ENCODE measurements around the gene NR5A1. TPM values are rescaled to one million over a fixed set of nuclear protein-coding genes. Genes with fewer than 3 reads are reported as not detected.

Gene NR5A1
- total RNA-seq, 1 donor from 2014 or later, result 1.2 TPM

DNA sequence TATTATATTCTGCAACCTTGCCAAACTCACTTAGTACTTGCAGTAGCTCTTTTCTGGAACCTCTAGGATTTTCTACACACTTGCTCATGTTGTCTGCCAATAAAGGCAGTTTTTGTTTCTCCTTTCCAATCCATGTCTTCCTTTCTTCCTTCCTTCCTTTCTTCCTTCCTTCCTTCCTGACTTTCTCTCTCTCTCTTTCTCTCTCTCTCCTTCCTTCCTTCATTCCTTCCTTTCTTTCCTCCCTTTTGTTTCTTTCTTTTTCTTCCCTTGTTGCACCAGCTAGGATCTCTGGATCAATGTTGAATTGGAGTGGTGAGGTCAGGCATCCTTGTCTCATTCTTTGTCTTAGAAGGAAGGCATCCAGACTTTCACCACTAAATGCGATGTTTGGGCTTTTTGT is 44.5 kb downstream of the NR5A1 start:
- Histone ChIP-seq H3K9me3 (no peaks in the 10 kb centered on the region), H3K4me1 (no peaks in the 10 kb centered on the region), H3K27me3 (no peaks in the 10 kb centered on the region), H3K4me3 (no peak overlapping the region), H3K27ac (no peak overlapping the region), H3K36me3 (no peaks in the 10 kb centered on the region)
- intact Hi-C loops (cut with DNase I), result no loop called here
- no peak for TF ChIP-seq POLR2A (IDR thresholded peaks at IDR 0.05)
- no peak for TF ChIP-seq POLR2AphosphoS5 (IDR thresholded peaks at IDR 0.05; ENCODE audit: insufficient read depth in 1 of 2, low read depth in 1 of 2)
- TF ChIP-seq, protein P1, sequence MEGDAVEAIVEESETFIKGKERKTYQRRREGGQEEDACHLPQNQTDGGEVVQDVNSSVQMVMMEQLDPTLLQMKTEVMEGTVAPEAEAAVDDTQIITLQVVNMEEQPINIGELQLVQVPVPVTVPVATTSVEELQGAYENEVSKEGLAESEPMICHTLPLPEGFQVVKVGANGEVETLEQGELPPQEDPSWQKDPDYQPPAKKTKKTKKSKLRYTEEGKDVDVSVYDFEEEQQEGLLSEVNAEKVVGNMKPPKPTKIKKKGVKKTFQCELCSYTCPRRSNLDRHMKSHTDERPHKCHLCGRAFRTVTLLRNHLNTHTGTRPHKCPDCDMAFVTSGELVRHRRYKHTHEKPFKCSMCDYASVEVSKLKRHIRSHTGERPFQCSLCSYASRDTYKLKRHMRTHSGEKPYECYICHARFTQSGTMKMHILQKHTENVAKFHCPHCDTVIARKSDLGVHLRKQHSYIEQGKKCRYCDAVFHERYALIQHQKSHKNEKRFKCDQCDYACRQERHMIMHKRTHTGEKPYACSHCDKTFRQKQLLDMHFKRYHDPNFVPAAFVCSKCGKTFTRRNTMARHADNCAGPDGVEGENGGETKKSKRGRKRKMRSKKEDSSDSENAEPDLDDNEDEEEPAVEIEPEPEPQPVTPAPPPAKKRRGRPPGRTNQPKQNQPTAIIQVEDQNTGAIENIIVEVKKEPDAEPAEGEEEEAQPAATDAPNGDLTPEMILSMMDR (IDR thresholded peaks at IDR 0.05), result no peak
- DNase-seq (ENCODE audit: extremely low spot score in 2 of 2), result no peak

DNA sequence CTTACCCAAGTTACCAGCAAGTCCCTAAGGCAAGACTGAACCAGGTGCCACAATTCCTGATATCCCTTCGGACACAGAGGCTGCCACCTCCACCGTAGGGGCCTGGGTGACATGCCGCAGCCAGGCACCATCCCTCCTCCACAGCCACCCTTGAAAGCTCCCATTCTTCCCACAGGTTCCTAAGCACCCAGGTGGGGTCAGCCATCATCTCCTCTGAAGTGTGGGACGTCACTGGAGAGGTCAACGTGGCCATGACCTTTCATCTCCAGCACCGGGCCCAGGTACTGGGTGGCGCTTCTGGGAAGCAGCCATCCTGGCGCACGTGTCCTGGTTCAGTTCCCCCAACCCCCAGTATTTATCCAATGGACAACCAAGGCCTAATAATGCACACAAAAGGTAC is 48.8 kb downstream of the NR5A1 start:
- DNase-seq (ENCODE audit: extremely low spot score in 2 of 2), result no peak
- H3K9me3 ChIP-seq, result no peaks in the 10 kb centered on the region
- H3K4me1 ChIP-seq, result peaks cover 3% of the 10 kb centered on the region
- intact Hi-C loops (cut with DNase I), result no loop called here
- no peak overlapping the region for H3K27ac ChIP-seq
- no peak for TF ChIP-seq POLR2AphosphoS5 (IDR thresholded peaks at IDR 0.05; ENCODE audit: insufficient read depth in 1 of 2, low read depth in 1 of 2)
- TF ChIP-seq, protein P1 (IDR thresholded peaks at IDR 0.05), result no peak
- TF ChIP-seq POLR2A (IDR thresholded peaks at IDR 0.05), result no peak
- no peak overlapping the region for H3K4me3 ChIP-seq
- H3K27me3 ChIP-seq, result no peaks in the 10 kb centered on the region
- H3K36me3 ChIP-seq, result no peaks in the 10 kb centered on the region

DNA sequence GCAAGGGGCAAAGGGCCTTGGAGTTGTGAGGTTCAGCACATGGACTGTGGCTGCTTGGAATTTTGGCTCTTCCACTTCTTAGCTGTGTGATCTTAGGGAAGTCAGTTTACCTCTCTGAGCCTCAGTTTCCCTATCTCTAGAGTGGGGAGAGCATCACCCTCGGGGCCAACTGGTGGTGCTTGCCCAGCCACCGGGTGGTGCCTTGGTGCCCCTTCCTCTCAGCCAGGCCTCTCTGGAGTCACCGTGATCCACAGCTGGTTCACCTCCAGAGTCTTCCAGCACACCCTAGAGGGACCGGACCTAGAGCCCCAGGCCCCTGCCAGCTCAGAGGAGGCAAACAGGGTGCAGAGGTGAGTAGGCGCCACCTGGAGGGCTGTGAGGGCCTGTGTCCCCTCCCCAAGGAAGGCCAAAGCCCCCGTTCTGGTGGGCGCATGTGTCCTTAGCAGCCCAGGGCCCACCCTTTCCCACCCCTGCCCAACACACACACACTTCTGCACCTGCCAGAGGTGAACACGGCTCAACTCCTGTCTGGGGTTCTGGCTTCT is 49.2 kb downstream of the NR5A1 start:
- no peak overlapping the region for H3K4me3 ChIP-seq
- TF ChIP-seq, protein P1 (IDR thresholded peaks at IDR 0.05), result no peak
- TF ChIP-seq POLR2A (IDR thresholded peaks at IDR 0.05) (no peak), POLR2AphosphoS5 (IDR thresholded peaks at IDR 0.05; ENCODE audit: insufficient read depth in 1 of 2, low read depth in 1 of 2) (no peak)
- H3K27ac ChIP-seq, result no peak overlapping the region
- peaks cover 6% of the 10 kb centered on the region for H3K4me1 ChIP-seq
- no peaks in the 10 kb centered on the region for H3K27me3 ChIP-seq
- H3K36me3 ChIP-seq, result no peaks in the 10 kb centered on the region
- no peaks in the 10 kb centered on the region for H3K9me3 ChIP-seq
- no peak for DNase-seq (ENCODE audit: extremely low spot score in 2 of 2)
- intact Hi-C loops (cut with DNase I), result no loop called here

DNA sequence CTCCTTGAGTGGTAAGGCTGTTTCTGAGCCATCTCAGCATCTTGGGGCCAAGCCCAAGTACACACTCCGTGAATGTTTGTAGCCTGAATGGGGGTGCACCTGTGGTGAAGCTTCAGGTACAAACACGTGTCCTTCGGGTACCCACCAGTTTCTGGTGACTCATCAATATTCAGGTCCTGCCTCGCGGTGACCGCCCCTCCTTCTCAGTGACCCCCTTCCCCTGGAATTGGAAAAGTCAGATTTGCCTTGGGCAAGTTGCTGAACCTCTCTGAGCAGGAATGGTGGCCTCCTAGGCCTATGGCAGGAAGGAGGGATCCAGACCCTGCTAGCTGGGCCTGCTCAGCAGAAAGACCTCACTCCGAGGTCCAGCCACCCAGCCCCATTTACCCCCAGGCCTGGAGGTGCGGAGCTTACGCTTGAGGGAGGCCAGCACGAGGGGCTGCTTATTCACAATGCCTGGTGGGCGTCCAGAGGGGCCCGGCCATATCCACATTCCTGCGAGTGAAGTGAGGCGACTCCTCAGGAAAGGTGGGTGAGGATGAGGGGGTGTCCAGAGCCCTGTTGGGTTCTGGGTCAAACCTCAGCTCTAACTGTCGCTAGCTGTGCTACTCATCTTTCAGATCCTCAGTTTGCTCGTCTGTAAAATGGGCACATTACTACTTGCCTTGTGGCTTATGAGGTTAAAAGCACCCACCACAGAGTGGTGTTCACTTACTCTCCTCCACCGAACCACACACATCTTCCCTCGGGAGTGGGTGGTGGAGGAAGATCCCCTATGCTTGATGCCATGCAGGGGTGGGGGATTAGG is 49.9 kb downstream of the NR5A1 start:
- H3K4me3 ChIP-seq, result no peak overlapping the region
- DNase-seq (ENCODE audit: extremely low spot score in 2 of 2), result no peak
- no peaks in the 10 kb centered on the region for H3K36me3 ChIP-seq
- TF ChIP-seq POLR2A (IDR thresholded peaks at IDR 0.05) (no peak), POLR2AphosphoS5 (IDR thresholded peaks at IDR 0.05; ENCODE audit: insufficient read depth in 1 of 2, low read depth in 1 of 2) (no peak)
- TF ChIP-seq, protein P1 (IDR thresholded peaks at IDR 0.05), result no peak
- intact Hi-C loops (cut with DNase I), result no loop called here
- H3K27me3 ChIP-seq, result no peaks in the 10 kb centered on the region
- H3K4me1 ChIP-seq, result peaks cover 6% of the 10 kb centered on the region
- no peaks in the 10 kb centered on the region for H3K9me3 ChIP-seq
- H3K27ac ChIP-seq, result no peak overlapping the region

Data from vagina (tissue), 2 donors.